ENCODE data around the gene TBC1D5. TPM values are rescaled to one million over a fixed set of nuclear protein-coding genes. Genes with fewer than 3 reads are reported as not detected.

TBC1D5 gene
- total RNA-seq, 4 donors from 2014 or later: 51.9 to 66.8 (median 60.1) TPM

DNA sequence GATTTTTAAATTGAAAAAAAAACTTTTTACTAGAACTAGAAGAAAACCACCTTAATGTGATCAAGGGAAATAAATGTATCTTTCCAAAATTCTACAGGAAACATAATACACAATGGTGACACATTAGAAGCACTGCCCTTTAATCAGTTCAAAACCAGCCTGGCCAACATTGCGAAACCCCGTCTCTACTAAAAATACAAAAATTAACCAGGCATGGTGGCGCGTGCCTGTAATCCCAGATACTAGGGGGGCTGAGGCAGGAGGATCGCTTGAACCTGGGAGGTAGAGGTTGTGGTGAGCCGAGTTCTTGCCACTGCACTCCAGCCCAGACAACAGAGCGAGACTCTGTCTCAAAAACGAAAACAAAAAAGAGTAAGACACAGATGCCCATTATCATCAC, 134.5 kb downstream of the TBC1D5 start:
- no peak overlapping the region for H3K4me3 ChIP-seq (ENCODE audit: low read depth, poor library complexity, severe bottlenecking)
- intact Hi-C loops (cut with DNase I; ENCODE audit: low total_unique reads): no loop called here
- no peak for DNase-seq (ENCODE audit: low spot score in 2 of 2)
- WGBS, 2 donors: 92 to 96% methylated on average over 8 of the region's 8 CpGs
- no peak for TF ChIP-seq POLR2A (IDR thresholded peaks at IDR 0.05)
- TF ChIP-seq, protein P1, sequence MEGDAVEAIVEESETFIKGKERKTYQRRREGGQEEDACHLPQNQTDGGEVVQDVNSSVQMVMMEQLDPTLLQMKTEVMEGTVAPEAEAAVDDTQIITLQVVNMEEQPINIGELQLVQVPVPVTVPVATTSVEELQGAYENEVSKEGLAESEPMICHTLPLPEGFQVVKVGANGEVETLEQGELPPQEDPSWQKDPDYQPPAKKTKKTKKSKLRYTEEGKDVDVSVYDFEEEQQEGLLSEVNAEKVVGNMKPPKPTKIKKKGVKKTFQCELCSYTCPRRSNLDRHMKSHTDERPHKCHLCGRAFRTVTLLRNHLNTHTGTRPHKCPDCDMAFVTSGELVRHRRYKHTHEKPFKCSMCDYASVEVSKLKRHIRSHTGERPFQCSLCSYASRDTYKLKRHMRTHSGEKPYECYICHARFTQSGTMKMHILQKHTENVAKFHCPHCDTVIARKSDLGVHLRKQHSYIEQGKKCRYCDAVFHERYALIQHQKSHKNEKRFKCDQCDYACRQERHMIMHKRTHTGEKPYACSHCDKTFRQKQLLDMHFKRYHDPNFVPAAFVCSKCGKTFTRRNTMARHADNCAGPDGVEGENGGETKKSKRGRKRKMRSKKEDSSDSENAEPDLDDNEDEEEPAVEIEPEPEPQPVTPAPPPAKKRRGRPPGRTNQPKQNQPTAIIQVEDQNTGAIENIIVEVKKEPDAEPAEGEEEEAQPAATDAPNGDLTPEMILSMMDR (IDR thresholded peaks at IDR 0.05): no peak

DNA sequence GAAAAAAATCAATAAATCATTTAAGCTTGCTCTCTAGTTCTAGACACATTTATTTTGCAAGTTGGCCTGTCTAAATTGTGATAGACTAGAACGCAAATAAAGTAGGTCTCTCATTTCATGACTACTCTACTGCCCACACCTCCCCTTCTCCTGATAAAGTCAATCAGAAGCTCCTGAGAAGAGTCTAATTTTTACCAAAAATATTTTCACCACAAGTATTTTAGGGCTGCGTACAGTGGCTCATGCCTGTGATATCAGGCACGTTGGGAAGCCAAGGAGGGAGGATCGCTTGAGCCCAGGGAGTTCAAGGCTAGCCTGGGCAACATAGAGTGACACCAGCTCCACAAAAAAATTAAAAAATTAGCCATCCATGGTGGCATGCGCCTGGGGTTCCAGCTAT, 136.5 kb downstream of the TBC1D5 start:
- no peak for TF ChIP-seq POLR2A (IDR thresholded peaks at IDR 0.05)
- 95% methylated on average over 5 of the region's 5 CpGs for WGBS, 2 donors
- intact Hi-C loops (cut with DNase I; ENCODE audit: low total_unique reads): no loop called here

GRCh38 chr3:17605032-17605431, 137.4 kb downstream of the TBC1D5 start:
- no peak overlapping the region for H3K4me3 ChIP-seq (ENCODE audit: low read depth, poor library complexity, severe bottlenecking)
- intact Hi-C loops (cut with DNase I; ENCODE audit: low total_unique reads): no loop called here
- no peak for TF ChIP-seq POLR2A (IDR thresholded peaks at IDR 0.05)
- TF ChIP-seq, protein P1 (IDR thresholded peaks at IDR 0.05): no peak
- no peak for DNase-seq (ENCODE audit: low spot score in 2 of 2)

More for the DNA sequence above, 136.5 kb downstream of the TBC1D5 start:
- H3K4me3 ChIP-seq (ENCODE audit: low read depth, poor library complexity, severe bottlenecking): no peak overlapping the region
- no peak for DNase-seq (ENCODE audit: low spot score in 2 of 2)

- no peak overlapping the region for H3K4me3 ChIP-seq (ENCODE audit: low read depth, poor library complexity, severe bottlenecking)
- WGBS, 2 donors: 96 to 98% methylated on average over 6 of the region's 6 CpGs
- intact Hi-C loops (cut with DNase I; ENCODE audit: low total_unique reads): no loop called here
- no peak for DNase-seq (ENCODE audit: low spot score in 2 of 2)
- TF ChIP-seq, protein P1 (IDR thresholded peaks at IDR 0.05): no peak
These were observed 140.3 kb downstream of the TBC1D5 start for GRCh38 chr3:17602126-17602525.

DNA sequence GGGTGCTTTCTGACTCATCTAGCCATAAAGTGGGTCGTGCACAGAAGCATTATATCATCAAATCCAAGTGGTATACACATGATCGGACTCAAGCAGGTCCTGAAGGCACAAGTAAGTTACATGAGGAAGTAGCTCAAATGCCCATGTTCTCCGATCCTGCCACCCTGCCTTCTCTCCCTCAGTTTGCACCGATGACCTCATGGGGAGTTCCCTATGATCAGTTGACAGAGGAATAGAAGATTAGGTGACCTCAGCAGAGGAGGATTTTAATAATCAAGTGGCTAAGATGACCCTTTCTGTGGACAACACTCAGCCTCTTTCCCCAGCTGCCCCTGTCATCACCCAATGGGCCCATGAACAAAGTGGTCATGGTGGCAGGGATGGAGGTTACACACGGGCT, 149.5 kb downstream of the TBC1D5 start:
- H3K4me3 ChIP-seq (ENCODE audit: low read depth, poor library complexity, severe bottlenecking): no peak overlapping the region
- intact Hi-C loops (cut with DNase I; ENCODE audit: low total_unique reads): no loop called here
- DNase-seq (ENCODE audit: low spot score in 2 of 2): no peak
- WGBS, 2 donors: 95 to 98% methylated on average over 4 to 5 of the region's 5 CpGs
- TF ChIP-seq, protein P1 (IDR thresholded peaks at IDR 0.05): no peak
- no peak for TF ChIP-seq POLR2A (IDR thresholded peaks at IDR 0.05)

DNA sequence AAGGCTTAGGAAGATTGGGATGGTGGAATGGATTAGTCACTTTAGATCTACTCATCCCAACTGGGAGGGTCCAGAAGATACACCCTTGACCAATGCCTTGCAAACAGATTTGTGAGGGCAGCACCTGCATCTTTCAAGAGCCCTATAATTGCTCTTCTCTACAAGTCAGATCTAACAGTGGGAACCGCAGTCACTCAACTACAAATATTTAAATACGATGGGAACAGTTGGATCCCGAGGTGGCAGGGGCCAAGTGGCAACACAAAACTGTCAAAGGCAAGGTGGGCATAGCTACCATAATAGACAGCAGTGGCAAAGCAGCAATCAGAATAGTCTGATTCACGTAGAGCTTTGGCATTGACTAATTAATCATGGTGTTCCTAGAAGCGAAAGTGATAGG, 152.0 kb downstream of the TBC1D5 start:
- no peak overlapping the region for H3K4me3 ChIP-seq (ENCODE audit: low read depth, poor library complexity, severe bottlenecking)
- intact Hi-C loops (cut with DNase I; ENCODE audit: low total_unique reads): no loop called here
- no peak for DNase-seq (ENCODE audit: low spot score in 2 of 2)
- TF ChIP-seq, protein P1 (IDR thresholded peaks at IDR 0.05): no peak
- TF ChIP-seq POLR2A (IDR thresholded peaks at IDR 0.05): no peak
- 98 to 99% methylated on average over 5 of the region's 5 CpGs for WGBS, 2 donors
